Hepatocyte (in vitro differentiated cells): ENCODE results near the gene CDK6.

Experiments
- CTCF ChIP-seq: fragments of 200-600 bp; sonication (generic); IDR thresholded peaks from 2 replicates; pipeline ENCODE4 v1.5.1; 2016; ENCODE audit warnings: antibody characterized with exemption, mild to moderate bottlenecking; ENCODE audit not compliant: poor library complexity
- EZH2 ChIP-seq: fragments of 200-600 bp; sonication (generic); IDR thresholded peaks from 2 replicates; pipeline ENCODE4 v1.6.1; 2016; ENCODE audit warnings: antibody characterized with exemption, mild to moderate bottlenecking, borderline replicate concordance
- EZH2phosphoT487 ChIP-seq: fragments of 200-600 bp; sonication (generic); IDR thresholded peaks from one replicate; pipeline ENCODE4 v1.6.1; 2018; ENCODE audit warnings: antibody characterized with exemption, mild to moderate bottlenecking, low read depth, moderate library complexity; ENCODE audit not compliant: unreplicated experiment, severe bottlenecking

- TF ChIP-seq CTCF, result no peak
- no peak for TF ChIP-seq EZH2phosphoT487
- TF ChIP-seq EZH2, result no peak
These were observed 140.8 kb downstream of the CDK6 start for GRCh38 chr7:92695308-92696261.
